Measurements from ENCODE around the gene LAMC2. TPM values are rescaled to one million over a fixed set of nuclear protein-coding genes. Genes with fewer than 3 reads are reported as not detected.
"Not testable (repeated sequence)": the region's sequence is repeated elsewhere in the genome, so short reads cannot be mapped to it uniquely, and the experiment has no call there.

Gene LAMC2
- total RNA-seq, 1 donor from 2014 or later = 13.9 TPM

DNA sequence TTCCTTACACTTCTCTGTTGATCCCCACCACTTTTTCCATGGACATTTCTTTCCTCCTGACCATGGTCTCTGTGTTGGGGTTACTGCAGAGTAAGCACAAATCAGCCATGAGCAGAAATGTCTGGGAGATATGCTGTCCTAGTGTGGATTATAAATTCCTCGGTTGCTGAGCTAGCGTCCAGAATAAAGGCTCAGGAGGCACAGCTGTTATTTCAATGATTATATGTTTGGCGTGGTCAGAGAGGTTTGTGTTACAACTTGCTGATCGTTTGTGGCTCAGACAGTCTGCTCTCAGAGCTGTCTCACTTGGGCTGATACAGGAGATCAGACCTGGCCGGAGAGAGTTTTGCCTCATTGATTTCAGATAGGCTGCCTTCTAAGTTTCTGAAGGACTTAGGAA lies 37.5 kb upstream of the LAMC2 start:
- no peak for FAIRE-seq
- H3K27me3 Mint-ChIP-seq (ENCODE audit: low read depth, unreplicated experiment) = no peaks in the 10 kb centered on the region
- H3K27ac Mint-ChIP-seq (ENCODE audit: unreplicated experiment) = peak overlapping the region; percentile 67
- no peaks in the 10 kb centered on the region for H3K9me3 ChIP-seq (ENCODE audit: insufficient read depth, low read depth, low read length)
- no peaks in the 10 kb centered on the region for H3K27me3 ChIP-seq (ENCODE audit: insufficient read depth, low read length)
- no peaks in the 10 kb centered on the region for H4K20me1 ChIP-seq (ENCODE audit: insufficient read depth, low read length)
- DNase-seq (ENCODE audit: low read depth) = peak; percentile 54
- H3K36me3 Mint-ChIP-seq (ENCODE audit: low read depth, unreplicated experiment) = no peaks in the 10 kb centered on the region
- peak overlapping the region; percentile 3 for H3K4me2 ChIP-seq (ENCODE audit: low read length)
- TF ChIP-seq EZH2 (IDR thresholded peaks at IDR 0.05; ENCODE audit: insufficient read depth, low read length) = no peak
- TF ChIP-seq, protein P1, sequence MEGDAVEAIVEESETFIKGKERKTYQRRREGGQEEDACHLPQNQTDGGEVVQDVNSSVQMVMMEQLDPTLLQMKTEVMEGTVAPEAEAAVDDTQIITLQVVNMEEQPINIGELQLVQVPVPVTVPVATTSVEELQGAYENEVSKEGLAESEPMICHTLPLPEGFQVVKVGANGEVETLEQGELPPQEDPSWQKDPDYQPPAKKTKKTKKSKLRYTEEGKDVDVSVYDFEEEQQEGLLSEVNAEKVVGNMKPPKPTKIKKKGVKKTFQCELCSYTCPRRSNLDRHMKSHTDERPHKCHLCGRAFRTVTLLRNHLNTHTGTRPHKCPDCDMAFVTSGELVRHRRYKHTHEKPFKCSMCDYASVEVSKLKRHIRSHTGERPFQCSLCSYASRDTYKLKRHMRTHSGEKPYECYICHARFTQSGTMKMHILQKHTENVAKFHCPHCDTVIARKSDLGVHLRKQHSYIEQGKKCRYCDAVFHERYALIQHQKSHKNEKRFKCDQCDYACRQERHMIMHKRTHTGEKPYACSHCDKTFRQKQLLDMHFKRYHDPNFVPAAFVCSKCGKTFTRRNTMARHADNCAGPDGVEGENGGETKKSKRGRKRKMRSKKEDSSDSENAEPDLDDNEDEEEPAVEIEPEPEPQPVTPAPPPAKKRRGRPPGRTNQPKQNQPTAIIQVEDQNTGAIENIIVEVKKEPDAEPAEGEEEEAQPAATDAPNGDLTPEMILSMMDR (IDR thresholded peaks at IDR 0.05; ENCODE audit: insufficient read depth, low read depth, low read length) = no peak
- H3K4me1 Mint-ChIP-seq (ENCODE audit: low read depth, unreplicated experiment) = peaks cover 9% of the 10 kb centered on the region
- peaks cover 16% of the 10 kb centered on the region for H3K36me3 ChIP-seq (ENCODE audit: insufficient read depth, low read length)
- no peak overlapping the region for H3K4me3 ChIP-seq (ENCODE audit: insufficient read depth, low read depth, low read length)
- H3K79me2 ChIP-seq (ENCODE audit: insufficient read depth, low read length) = no peaks in the 10 kb centered on the region
- peak overlapping the region; percentile 27 for H3K9ac ChIP-seq (ENCODE audit: low read length)
- H3K27ac ChIP-seq (ENCODE audit: low read depth, low read length) = peak overlapping the region; percentile 41
- peak overlapping the region; percentile 0 for H3K4me3 Mint-ChIP-seq (ENCODE audit: unreplicated experiment)
- no peaks in the 10 kb centered on the region for H3K9me3 Mint-ChIP-seq (ENCODE audit: unreplicated experiment)
- peaks cover 6% of the 10 kb centered on the region for H3K4me1 ChIP-seq (ENCODE audit: insufficient read depth, low read length)
- no peak overlapping the region for H2AFZ ChIP-seq (ENCODE audit: low read depth, low read length)

DNA sequence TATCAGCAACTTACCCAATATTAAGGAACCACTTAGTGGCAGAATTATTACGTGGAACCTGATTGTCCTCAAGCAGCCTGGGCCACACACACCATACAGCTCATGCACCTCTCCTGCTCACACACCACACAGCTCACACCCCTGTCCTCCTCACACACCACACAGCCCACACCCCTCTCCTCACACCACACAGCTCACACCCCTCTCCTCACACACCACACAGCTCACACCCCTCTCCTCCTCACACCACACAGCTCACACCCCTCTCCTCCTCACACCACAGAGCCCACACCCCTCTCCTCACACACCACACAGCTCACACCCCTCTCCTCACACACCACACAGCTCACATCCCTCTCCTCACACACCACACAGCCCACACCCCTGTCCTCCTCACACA lies 36.8 kb upstream of the LAMC2 start:
- DNase-seq (ENCODE audit: low read depth) (no peak), FAIRE-seq (no peak)
- no peak overlapping the region for H3K27ac Mint-ChIP-seq (ENCODE audit: unreplicated experiment)
- Histone ChIP-seq H3K4me2 (ENCODE audit: low read length) (no peak overlapping the region), H2AFZ (ENCODE audit: low read depth, low read length) (no peak overlapping the region), H3K27ac (ENCODE audit: low read depth, low read length) (no peak overlapping the region), H4K20me1 (ENCODE audit: insufficient read depth, low read length) (no peaks in the 10 kb centered on the region), H3K9me3 (ENCODE audit: insufficient read depth, low read depth, low read length) (no peaks in the 10 kb centered on the region), H3K36me3 (ENCODE audit: insufficient read depth, low read length) (peaks cover 9% of the 10 kb centered on the region), H3K4me3 (ENCODE audit: insufficient read depth, low read depth, low read length) (no peak overlapping the region), H3K9ac (ENCODE audit: low read length) (no peak overlapping the region), H3K4me1 (ENCODE audit: insufficient read depth, low read length) (peaks cover 6% of the 10 kb centered on the region), H3K79me2 (ENCODE audit: insufficient read depth, low read length) (no peaks in the 10 kb centered on the region), H3K27me3 (ENCODE audit: insufficient read depth, low read length) (no peaks in the 10 kb centered on the region)
- no peak for TF ChIP-seq EZH2 (IDR thresholded peaks at IDR 0.05; ENCODE audit: insufficient read depth, low read length)
- TF ChIP-seq, protein P1 (IDR thresholded peaks at IDR 0.05; ENCODE audit: insufficient read depth, low read depth, low read length) = no peak
- H3K9me3 Mint-ChIP-seq (ENCODE audit: unreplicated experiment) = no peaks in the 10 kb centered on the region
- no peak overlapping the region for H3K4me3 Mint-ChIP-seq (ENCODE audit: unreplicated experiment)
- no peaks in the 10 kb centered on the region for H3K36me3 Mint-ChIP-seq (ENCODE audit: low read depth, unreplicated experiment)
- no peaks in the 10 kb centered on the region for H3K27me3 Mint-ChIP-seq (ENCODE audit: low read depth, unreplicated experiment)
- H3K4me1 Mint-ChIP-seq (ENCODE audit: low read depth, unreplicated experiment) = peaks cover 9% of the 10 kb centered on the region

DNA sequence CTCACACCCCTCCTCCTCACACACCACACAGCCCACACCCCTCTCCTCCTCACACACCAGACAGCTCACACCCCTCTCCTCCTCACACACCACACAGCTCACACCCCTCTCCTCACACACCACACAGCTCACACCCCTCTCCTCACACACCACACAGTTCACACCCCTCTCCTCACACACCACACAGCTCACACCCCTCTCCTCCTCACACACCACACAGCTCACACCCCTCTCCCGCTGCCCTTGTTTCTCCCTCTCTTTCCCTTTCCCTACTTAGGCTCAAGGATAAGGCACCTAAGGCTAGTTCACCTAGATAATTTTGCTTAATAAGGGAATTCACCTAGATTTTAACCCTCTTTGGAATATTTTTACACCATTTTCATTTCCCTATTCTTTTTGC lies 36.0 kb upstream of the LAMC2 start:
- not testable (repeated sequence) for FAIRE-seq; H3K36me3 Mint-ChIP-seq (ENCODE audit: low read depth, unreplicated experiment); H3K27me3 ChIP-seq (ENCODE audit: insufficient read depth, low read length); H4K20me1 ChIP-seq (ENCODE audit: insufficient read depth, low read length); H3K79me2 ChIP-seq (ENCODE audit: insufficient read depth, low read length); H3K4me3 ChIP-seq (ENCODE audit: insufficient read depth, low read depth, low read length); H3K4me3 Mint-ChIP-seq (ENCODE audit: unreplicated experiment); H3K4me1 Mint-ChIP-seq (ENCODE audit: low read depth, unreplicated experiment); H3K4me2 ChIP-seq (ENCODE audit: low read length); H3K9ac ChIP-seq (ENCODE audit: low read length); H3K9me3 ChIP-seq (ENCODE audit: insufficient read depth, low read depth, low read length); H2AFZ ChIP-seq (ENCODE audit: low read depth, low read length); H3K27ac ChIP-seq (ENCODE audit: low read depth, low read length); DNase-seq (ENCODE audit: low read depth); H3K4me1 ChIP-seq (ENCODE audit: insufficient read depth, low read length); H3K36me3 ChIP-seq (ENCODE audit: insufficient read depth, low read length); H3K27me3 Mint-ChIP-seq (ENCODE audit: low read depth, unreplicated experiment); H3K9me3 Mint-ChIP-seq (ENCODE audit: unreplicated experiment)
- peak overlapping the region; percentile 68 for H3K27ac Mint-ChIP-seq (ENCODE audit: unreplicated experiment)
